Subcutaneous adipose tissue (tissue), 4 donors: Measurements from ENCODE around the gene LRRN1. TPM values are rescaled to one million over a fixed set of nuclear protein-coding genes. Genes with fewer than 3 reads are reported as not detected.

Experiments
- total RNA-seq, 4 donors: library from RNA; depleted of rRNA; stranded (reverse); fragments of >200 nt; gene quantifications; one replicate each; pipeline ENCODE4 v1.1.0, GENCODE V29; 2016
- TF ChIP-seq, protein P1 (sequence below): fragments of 450-650 bp; IDR thresholded peaks from one replicate; pipeline ENCODE4 v1.5.1; 2016; ENCODE audit warnings: low read depth, mild to moderate bottlenecking, control low read depth, antibody characterized with exemption, moderate library complexity

LRRN1 gene
- total RNA-seq, 4 donors from 2014 or later = 0.33 TPM; not detected in 3

DNA sequence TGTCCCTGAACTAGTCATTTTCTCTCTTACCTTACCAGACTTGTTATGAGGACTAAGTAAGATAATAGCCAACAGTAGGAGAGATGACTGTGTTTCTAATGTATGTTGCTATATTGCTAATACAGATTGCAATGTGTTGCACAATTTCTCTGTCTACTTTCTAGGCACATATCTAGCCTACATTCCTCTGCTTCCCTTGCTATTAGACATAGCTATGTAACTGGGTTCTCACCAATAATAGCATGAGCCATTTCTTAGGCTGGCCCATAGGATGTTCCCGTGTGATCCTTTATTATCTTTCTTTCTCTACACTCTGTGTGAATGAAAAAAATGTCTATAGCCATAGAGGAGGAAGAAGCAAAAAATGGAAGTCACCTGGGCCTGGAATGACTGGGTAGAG is 6.8 kb upstream of the LRRN1 start:
- TF ChIP-seq, protein P1, sequence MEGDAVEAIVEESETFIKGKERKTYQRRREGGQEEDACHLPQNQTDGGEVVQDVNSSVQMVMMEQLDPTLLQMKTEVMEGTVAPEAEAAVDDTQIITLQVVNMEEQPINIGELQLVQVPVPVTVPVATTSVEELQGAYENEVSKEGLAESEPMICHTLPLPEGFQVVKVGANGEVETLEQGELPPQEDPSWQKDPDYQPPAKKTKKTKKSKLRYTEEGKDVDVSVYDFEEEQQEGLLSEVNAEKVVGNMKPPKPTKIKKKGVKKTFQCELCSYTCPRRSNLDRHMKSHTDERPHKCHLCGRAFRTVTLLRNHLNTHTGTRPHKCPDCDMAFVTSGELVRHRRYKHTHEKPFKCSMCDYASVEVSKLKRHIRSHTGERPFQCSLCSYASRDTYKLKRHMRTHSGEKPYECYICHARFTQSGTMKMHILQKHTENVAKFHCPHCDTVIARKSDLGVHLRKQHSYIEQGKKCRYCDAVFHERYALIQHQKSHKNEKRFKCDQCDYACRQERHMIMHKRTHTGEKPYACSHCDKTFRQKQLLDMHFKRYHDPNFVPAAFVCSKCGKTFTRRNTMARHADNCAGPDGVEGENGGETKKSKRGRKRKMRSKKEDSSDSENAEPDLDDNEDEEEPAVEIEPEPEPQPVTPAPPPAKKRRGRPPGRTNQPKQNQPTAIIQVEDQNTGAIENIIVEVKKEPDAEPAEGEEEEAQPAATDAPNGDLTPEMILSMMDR = no peak

- TF ChIP-seq, protein P1 = no peak
Observed at GRCh38 chr3:3798631-3799113, 559 bp upstream of the LRRN1 start.

DNA sequence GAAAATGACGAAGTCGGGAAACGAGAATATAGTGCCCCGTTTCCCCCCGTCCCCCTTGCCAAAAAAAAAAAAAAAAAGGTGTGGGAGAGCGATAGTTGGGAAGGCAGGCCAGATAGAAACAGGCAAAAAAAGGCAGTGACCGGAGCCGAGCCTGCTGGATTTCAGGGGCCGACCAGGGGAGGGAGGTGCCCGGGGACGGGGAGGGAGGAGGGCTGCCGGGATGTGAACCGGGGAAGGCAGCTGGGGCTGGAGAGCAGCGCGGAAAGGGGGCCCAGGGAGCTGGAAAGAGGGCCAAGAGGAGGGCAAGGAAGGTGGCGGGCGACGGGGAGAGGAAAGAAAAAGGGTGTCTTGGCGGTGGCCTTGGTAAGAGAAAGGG is 837 bp downstream of the LRRN1 start:
- TF ChIP-seq, protein P1 = no peak

DNA sequence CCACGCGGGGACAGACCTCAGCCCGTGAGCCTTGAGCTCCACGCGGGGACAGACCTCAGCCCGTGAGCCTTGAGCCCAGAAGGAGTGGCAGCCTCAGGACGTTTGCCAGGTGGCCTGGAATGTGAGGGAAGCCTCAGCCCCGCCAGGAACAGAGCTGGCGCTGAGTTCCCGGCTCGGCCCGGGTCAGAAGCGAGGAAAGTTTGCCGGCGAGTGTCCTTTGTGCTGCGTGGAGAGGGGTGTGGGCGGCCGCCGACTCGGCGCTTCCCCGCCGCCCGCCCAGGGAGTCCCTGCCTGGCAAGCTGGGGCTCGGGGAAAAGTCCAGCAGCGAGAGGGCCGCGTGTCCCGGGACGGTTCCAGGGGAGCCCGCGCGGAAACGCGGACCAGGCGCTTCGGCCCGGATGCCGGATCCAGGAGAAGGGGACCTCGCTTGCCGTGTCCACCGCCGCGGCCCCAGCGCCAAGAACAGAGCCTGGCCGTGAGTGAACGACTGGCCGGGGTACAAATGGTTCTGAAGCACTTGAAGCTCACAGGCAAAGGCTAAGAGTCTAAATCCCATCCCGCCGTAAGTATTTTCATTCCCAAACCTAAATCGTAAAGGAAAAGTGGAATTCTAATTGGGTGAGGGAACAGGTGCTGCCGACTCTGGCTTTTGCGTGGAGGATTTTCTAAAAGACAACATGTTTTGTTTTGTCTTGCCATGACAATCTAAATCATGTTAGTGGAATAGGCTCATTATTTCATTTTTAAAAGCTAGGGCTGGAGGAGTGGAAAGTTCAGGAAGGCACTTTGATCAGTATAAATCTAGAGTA is 1.7 kb downstream of the LRRN1 start:
- TF ChIP-seq, protein P1 = no peak

DNA sequence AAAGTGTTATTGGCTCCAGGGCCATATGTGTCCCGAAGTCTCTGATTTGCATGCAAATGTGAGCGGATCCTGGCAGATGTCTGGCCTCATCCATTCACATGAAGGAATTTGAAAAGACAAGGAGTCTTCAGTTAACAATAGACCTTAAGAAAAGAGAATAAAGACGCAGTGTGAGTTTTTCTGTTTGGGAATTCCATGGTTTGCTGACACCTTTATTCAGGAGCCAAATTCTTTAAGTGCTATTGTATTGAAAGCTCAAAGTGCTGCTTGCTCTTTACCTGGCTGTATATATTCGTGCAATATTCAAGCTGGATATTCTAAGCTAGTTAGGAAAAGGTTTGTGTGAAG is 2.2 kb downstream of the LRRN1 start:
- TF ChIP-seq, protein P1 = no peak

DNA sequence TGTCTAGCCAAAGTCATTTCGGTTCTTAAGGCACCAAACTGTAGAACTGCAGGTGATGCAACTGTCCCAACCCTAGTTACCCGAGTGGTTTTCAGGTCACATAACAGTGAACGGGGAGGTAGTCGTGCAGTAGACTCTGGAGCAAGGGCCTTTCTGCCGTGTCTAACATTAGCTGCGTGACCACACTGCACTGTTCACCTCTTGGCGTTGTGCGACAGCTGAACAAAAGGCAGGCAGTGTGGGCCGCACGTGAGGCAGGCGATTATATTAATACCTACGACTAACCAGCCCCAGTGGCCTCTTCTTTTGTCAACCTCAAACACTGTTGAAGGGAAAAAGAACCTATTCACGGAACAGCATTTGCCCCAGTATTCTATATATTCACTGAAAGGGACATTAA is 2.8 kb downstream of the LRRN1 start:
- TF ChIP-seq, protein P1 = no peak

- TF ChIP-seq, protein P1 = no peak
Observed at GRCh38 chr3:3804560-3804959, 5.3 kb downstream of the LRRN1 start.
